ENCODE data around the gene ANKRD52.

The ANKRD52 gene

GRCh38 chr12:56260380-56260779, 2.2 kb upstream of the ANKRD52 start:
- no peak overlapping the region for H3K4me3 ChIP-seq (ENCODE audit: low read depth, low read length)
- TF ChIP-seq, protein P1, sequence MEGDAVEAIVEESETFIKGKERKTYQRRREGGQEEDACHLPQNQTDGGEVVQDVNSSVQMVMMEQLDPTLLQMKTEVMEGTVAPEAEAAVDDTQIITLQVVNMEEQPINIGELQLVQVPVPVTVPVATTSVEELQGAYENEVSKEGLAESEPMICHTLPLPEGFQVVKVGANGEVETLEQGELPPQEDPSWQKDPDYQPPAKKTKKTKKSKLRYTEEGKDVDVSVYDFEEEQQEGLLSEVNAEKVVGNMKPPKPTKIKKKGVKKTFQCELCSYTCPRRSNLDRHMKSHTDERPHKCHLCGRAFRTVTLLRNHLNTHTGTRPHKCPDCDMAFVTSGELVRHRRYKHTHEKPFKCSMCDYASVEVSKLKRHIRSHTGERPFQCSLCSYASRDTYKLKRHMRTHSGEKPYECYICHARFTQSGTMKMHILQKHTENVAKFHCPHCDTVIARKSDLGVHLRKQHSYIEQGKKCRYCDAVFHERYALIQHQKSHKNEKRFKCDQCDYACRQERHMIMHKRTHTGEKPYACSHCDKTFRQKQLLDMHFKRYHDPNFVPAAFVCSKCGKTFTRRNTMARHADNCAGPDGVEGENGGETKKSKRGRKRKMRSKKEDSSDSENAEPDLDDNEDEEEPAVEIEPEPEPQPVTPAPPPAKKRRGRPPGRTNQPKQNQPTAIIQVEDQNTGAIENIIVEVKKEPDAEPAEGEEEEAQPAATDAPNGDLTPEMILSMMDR (IDR thresholded peaks at IDR 0.05; ENCODE audit: borderline replicate concordance, insufficient read depth, low read depth, low read length): no peak

DNA sequence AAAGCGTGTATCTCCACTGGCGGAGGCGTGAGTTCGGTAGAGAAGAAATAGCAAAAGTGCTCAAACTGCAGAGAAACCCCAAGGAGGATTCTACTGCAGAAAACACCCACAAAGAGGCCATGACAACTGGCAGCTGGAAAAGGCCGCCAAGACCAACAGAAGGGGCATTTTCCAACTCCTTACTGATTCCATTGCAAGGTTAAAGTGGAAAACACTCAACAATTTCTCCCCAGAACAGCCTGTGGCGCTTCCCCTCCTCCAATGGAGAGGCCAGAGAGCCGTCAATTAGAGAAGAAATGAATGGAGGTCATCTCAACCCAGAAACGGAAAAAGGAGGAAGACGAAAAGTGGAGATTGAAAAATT, 618 bp upstream of the ANKRD52 start:
- TF ChIP-seq, protein P1 (IDR thresholded peaks at IDR 0.05; ENCODE audit: borderline replicate concordance, insufficient read depth, low read depth, low read length): no peak
- peak overlapping the region; percentile 70 for H3K4me3 ChIP-seq (ENCODE audit: low read depth, low read length)

GRCh38 chr12:56257491-56258067, 605 bp downstream of the ANKRD52 start:
- H3K4me3 ChIP-seq (ENCODE audit: low read depth, low read length): peak overlapping the region; percentile 84
- TF ChIP-seq, protein P1 (IDR thresholded peaks at IDR 0.05; ENCODE audit: borderline replicate concordance, insufficient read depth, low read depth, low read length): no peak

- TF ChIP-seq, protein P1 (IDR thresholded peaks at IDR 0.05; ENCODE audit: borderline replicate concordance, insufficient read depth, low read depth, low read length): no peak
- H3K4me3 ChIP-seq (ENCODE audit: low read depth, low read length): peak overlapping the region; percentile 84
Measured at GRCh38 chr12:56257071-56257470, 1.1 kb downstream of the ANKRD52 start.

DNA sequence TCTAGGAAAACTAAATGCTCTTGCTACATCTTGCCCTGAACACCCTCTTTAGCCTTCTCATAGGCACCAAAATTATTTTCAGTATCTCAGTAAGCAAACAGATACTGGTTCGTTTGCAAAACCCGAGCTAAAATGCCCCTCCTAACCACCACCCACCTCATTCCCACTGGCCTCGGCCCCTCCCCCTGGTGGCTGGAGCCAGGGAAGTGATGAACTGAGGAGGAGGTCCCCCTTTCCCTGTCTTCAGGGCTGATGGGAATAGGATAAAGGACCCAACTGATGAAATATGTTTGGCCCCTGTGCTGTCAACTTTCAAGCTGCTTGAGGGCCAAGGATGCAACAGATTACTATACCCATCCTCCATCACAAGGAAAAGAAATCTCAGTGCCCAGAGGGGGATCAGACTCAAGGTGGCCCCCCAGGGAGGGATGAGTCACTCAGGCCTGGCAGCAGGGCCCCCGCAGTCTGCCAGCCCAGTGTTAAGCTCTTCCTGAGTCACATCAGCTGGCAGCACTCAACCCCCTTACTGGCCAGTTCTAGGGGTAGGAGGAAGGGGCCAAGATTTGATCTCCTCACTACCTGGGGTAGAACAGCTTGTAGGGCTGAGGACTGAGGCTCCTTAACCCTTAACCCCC, 1.7 kb downstream of the ANKRD52 start:
- TF ChIP-seq, protein P1 (IDR thresholded peaks at IDR 0.05; ENCODE audit: borderline replicate concordance, insufficient read depth, low read depth, low read length): 0 out of 2 replicates have a peak, but pooled peaks have one; percentile 3
- H3K4me3 ChIP-seq (ENCODE audit: low read depth, low read length): no peak overlapping the region

DNA sequence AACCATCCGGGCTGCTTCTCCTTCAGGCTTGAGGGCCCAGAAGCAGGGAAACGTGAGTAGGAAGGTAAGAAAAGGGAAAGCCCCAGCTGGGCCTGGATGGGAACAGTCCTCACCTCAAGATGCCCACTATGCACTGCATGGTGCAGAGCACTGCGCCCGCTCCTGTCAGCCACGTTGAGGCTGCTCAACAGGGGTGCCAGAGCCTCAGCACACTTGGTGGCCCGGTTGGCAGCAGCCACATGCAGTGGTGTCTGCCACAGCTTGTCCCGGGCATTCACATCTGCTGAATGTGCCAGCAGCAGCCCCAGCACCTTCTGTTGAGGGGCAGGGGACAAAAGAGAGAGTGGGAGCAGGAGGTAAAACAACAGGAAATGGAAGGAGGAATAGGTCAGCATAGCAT, 2.5 kb downstream of the ANKRD52 start:
- TF ChIP-seq, protein P1 (IDR thresholded peaks at IDR 0.05; ENCODE audit: borderline replicate concordance, insufficient read depth, low read depth, low read length): no peak
- H3K4me3 ChIP-seq (ENCODE audit: low read depth, low read length): no peak overlapping the region

GRCh38 chr12:56253091-56253490, 5.1 kb downstream of the ANKRD52 start:
- TF ChIP-seq, protein P1 (IDR thresholded peaks at IDR 0.05; ENCODE audit: borderline replicate concordance, insufficient read depth, low read depth, low read length): no peak
- no peak overlapping the region for H3K4me3 ChIP-seq (ENCODE audit: low read depth, low read length)

Data from GM12875 (cell line).